22Rv1 (cell line): ENCODE results near the gene SGCD.

Experiments used
- ZFX ChIP-seq: fragments of 450-650 bp; IDR thresholded peaks from 2 replicates; pipeline ENCODE4 v1.6.1; 2017; ENCODE audit warnings: antibody characterized with exemption, borderline replicate concordance
- TF ChIP-seq, protein P1 (sequence below): fragments of 450-650 bp; IDR thresholded peaks from 2 replicates; pipeline ENCODE4 v1.5.1; 2017; ENCODE audit warnings: mild to moderate bottlenecking

GRCh38 chr5:156735477-156735876 lies 408.5 kb downstream of the SGCD start:
- TF ChIP-seq, protein P1, sequence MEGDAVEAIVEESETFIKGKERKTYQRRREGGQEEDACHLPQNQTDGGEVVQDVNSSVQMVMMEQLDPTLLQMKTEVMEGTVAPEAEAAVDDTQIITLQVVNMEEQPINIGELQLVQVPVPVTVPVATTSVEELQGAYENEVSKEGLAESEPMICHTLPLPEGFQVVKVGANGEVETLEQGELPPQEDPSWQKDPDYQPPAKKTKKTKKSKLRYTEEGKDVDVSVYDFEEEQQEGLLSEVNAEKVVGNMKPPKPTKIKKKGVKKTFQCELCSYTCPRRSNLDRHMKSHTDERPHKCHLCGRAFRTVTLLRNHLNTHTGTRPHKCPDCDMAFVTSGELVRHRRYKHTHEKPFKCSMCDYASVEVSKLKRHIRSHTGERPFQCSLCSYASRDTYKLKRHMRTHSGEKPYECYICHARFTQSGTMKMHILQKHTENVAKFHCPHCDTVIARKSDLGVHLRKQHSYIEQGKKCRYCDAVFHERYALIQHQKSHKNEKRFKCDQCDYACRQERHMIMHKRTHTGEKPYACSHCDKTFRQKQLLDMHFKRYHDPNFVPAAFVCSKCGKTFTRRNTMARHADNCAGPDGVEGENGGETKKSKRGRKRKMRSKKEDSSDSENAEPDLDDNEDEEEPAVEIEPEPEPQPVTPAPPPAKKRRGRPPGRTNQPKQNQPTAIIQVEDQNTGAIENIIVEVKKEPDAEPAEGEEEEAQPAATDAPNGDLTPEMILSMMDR: no peak
- no peak for TF ChIP-seq ZFX
